Measurements from ENCODE around the gene GLRX3. TPM values are rescaled to one million over a fixed set of nuclear protein-coding genes. Genes with fewer than 3 reads are reported as not detected.

GLRX3 gene
- polyA plus RNA-seq, 1 experiment = 126 TPM

GRCh38 chr10:130222381-130222780 lies 86.2 kb downstream of the GLRX3 start:
- Histone ChIP-seq H3K27ac (ENCODE audit: low read depth, low read length) (no peak overlapping the region), H3K27me3 (ENCODE audit: control insufficient read depth, insufficient read depth, low read length) (no peaks in the 10 kb centered on the region), H3K4me3 (ENCODE audit: low read depth, low read length) (no peak overlapping the region), H3K9me3 (ENCODE audit: control insufficient read depth, insufficient read depth, low read length) (peaks cover 56% of the 10 kb centered on the region)
- TF ChIP-seq CTCF (IDR thresholded peaks at IDR 0.05; ENCODE audit: low read depth, low read length) = no peak
- CTCF ChIA-PET = no interaction called here
- DNase-seq (ENCODE audit: low read depth, low spot score) = no peak
- POLR2A ChIA-PET = no interaction called here

- CTCF ChIA-PET = no interaction called here
- TF ChIP-seq CTCF (IDR thresholded peaks at IDR 0.05; ENCODE audit: low read depth, low read length) = no peak
Observed at GRCh38 chr10:130224228-130224627, 88.0 kb downstream of the GLRX3 start.

GRCh38 chr10:130226012-130226411 lies 89.8 kb downstream of the GLRX3 start:
- TF ChIP-seq CTCF (IDR thresholded peaks at IDR 0.05; ENCODE audit: low read depth, low read length) = no peak
- Histone ChIP-seq H3K27me3 (ENCODE audit: control insufficient read depth, insufficient read depth, low read length) (no peaks in the 10 kb centered on the region), H3K4me3 (ENCODE audit: low read depth, low read length) (no peak overlapping the region), H3K27ac (ENCODE audit: low read depth, low read length) (no peak overlapping the region), H3K9me3 (ENCODE audit: control insufficient read depth, insufficient read depth, low read length) (peaks cover 44% of the 10 kb centered on the region)
- no peak for DNase-seq (ENCODE audit: low read depth, low spot score)
- ChIA-PET CTCF (no interaction called here), POLR2A (no interaction called here)

More at GRCh38 chr10:130224228-130224627, 88.0 kb downstream of the GLRX3 start:
- peaks cover 41% of the 10 kb centered on the region for H3K9me3 ChIP-seq (ENCODE audit: control insufficient read depth, insufficient read depth, low read length)
- POLR2A ChIA-PET = no interaction called here
- DNase-seq (ENCODE audit: low read depth, low spot score) = no peak
- H3K4me3 ChIP-seq (ENCODE audit: low read depth, low read length) = no peak overlapping the region
- H3K27me3 ChIP-seq (ENCODE audit: control insufficient read depth, insufficient read depth, low read length) = no peaks in the 10 kb centered on the region
- no peak overlapping the region for H3K27ac ChIP-seq (ENCODE audit: low read depth, low read length)

GRCh38 chr10:130227883-130228282 lies 91.7 kb downstream of the GLRX3 start:
- TF ChIP-seq CTCF (IDR thresholded peaks at IDR 0.05; ENCODE audit: low read depth, low read length) = no peak

More at GRCh38 chr10:130227883-130228282, 91.7 kb downstream of the GLRX3 start:
- no peak overlapping the region for H3K27ac ChIP-seq (ENCODE audit: low read depth, low read length)
- DNase-seq (ENCODE audit: low read depth, low spot score) = no peak
- POLR2A ChIA-PET = no interaction called here
- peaks cover 49% of the 10 kb centered on the region for H3K9me3 ChIP-seq (ENCODE audit: control insufficient read depth, insufficient read depth, low read length)
- H3K27me3 ChIP-seq (ENCODE audit: control insufficient read depth, insufficient read depth, low read length) = no peaks in the 10 kb centered on the region
- CTCF ChIA-PET = interaction anchor here (0.5 kb wide), 1 partner anchor 66 kb away, joined by 3 read pairs; no protein-coding TSS in a partner anchor
- no peak overlapping the region for H3K4me3 ChIP-seq (ENCODE audit: low read depth, low read length)

Other genes starting within 250 kb of the GLRX3 start
- 0.01 TPM in 1 of 2 replicates, not detected in the other for gene EBF3, start 172.1 kb upstream of the GLRX3 start, polyA plus RNA-seq (2011; rRNA removed)
- 1.7 and 1.9 TPM in 2 replicates for gene C10orf143, start 25.6 kb upstream of the GLRX3 start, polyA plus RNA-seq (2011; rRNA removed)